ENCODE data around the gene RREB1. TPM values are rescaled to one million over a fixed set of nuclear protein-coding genes. Genes with fewer than 3 reads are reported as not detected.

RREB1 gene
- total and polyA plus RNA-seq, 2 experiments from 2014 or later = 6.4 to 12.4 TPM

DNA sequence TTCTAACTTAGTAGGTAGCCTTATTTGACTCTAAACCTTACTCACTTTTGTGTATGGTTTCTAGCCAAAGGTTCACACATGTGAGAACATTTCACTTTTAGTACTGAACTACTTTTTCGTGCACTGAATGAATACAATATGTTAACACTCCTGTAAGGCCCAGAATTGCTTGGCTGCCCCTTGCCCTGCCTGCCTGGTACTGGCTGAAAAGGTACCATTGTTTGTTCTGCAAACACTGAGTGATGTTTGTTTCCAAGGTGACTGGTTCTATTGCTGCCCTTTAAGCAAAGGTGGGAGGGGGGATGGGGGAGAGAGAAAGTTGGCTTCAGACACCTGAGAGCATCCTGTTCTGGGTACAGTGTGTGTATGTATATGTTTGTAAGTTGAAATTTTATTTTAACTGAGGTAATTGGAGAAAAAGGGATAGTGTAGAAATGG, 31.2 kb downstream of the RREB1 start:
- Histone ChIP-seq H3K36me3 (ENCODE audit: low read depth) (no peaks in the 10 kb centered on the region), H3K4me2 (ENCODE audit: unreplicated experiment) (peak overlapping the region; percentile 88), H3K27ac (peak overlapping the region; percentile 83), H3K9me3 (ENCODE audit: low read depth) (no peaks in the 10 kb centered on the region), H3K4me1 (ENCODE audit: insufficient read depth) (peaks cover 26% of the 10 kb centered on the region), H3K79me2 (ENCODE audit: insufficient read depth) (peaks cover 96% of the 10 kb centered on the region), H2AFZ (no peak overlapping the region), H3K4me3 (no peak overlapping the region), H3K9me2 (ENCODE audit: insufficient read depth) (no peaks in the 10 kb centered on the region), H3F3A (ENCODE audit: insufficient read depth) (peaks cover 48% of the 10 kb centered on the region), H3K27me3 (replicated peaks; ENCODE audit: insufficient read depth) (no peaks in the 10 kb centered on the region), H4K20me1 (ENCODE audit: insufficient read depth) (no peaks in the 10 kb centered on the region), H3K9ac (peak overlapping the region; percentile 79)
- no peak for DNase-seq
- in situ Hi-C loops (cut with MboI) = no loop called here
- TF ChIP-seq EZH2phosphoT487 (IDR thresholded peaks at IDR 0.05; ENCODE audit: insufficient read depth, low read depth) (no peak), EZH2 (IDR thresholded peaks at IDR 0.05; ENCODE audit: insufficient read depth, poor library complexity, severe bottlenecking) (no peak)
- 78 to 87% methylated on average over 1 of the region's 1 CpG for whole genome bisulfite sequencing, 2 experiments (ENCODE audit: low coverage in 1 of 2, low lambda C conversion rate in 2 of 2, missing lambda C conversion rate in 2 of 2)

DNA sequence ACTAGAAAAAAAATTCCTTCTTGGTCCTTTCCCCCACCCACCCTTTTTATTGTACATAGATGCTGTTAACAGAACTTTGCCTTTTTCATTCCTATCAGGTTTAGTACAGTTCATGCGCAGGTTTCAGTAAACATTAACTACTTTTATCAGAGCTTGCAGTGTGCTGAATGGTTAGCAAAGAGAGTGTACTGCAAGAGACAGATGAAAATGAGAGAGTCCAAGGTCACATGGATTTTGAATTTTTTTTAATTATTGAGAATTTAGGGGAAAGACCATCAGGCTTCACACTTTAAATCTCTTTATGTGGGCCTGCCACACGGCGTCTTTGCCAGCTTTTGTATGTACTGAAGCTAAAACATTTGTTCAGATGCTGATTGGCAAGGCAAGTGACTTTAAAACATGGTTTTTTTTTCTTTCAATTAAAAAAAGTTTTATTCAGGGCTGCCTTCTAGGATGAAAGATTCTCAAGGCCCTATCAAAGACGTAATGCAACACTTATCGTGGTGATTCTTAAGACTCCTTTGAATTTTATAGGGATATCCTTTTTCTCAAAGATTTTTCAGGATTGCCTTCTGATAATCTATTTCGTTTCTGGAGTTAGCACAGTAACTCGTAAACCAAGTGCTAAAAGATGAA, 32.2 kb downstream of the RREB1 start:
- DNase-seq = no peak
- Histone ChIP-seq H2AFZ (peak overlapping the region; percentile 73), H3K27me3 (replicated peaks; ENCODE audit: insufficient read depth) (no peaks in the 10 kb centered on the region), H4K20me1 (ENCODE audit: insufficient read depth) (no peaks in the 10 kb centered on the region), H3K9ac (peak overlapping the region; percentile 91), H3K79me2 (ENCODE audit: insufficient read depth) (peaks cover 96% of the 10 kb centered on the region), H3K9me2 (ENCODE audit: insufficient read depth) (no peaks in the 10 kb centered on the region), H3K4me3 (peak overlapping the region; percentile 74), H3K4me1 (ENCODE audit: insufficient read depth) (peaks cover 35% of the 10 kb centered on the region), H3K36me3 (ENCODE audit: low read depth) (no peaks in the 10 kb centered on the region), H3K27ac (peak overlapping the region; percentile 91), H3K9me3 (ENCODE audit: low read depth) (no peaks in the 10 kb centered on the region), H3F3A (ENCODE audit: insufficient read depth) (peaks cover 48% of the 10 kb centered on the region), H3K4me2 (ENCODE audit: unreplicated experiment) (peak overlapping the region; percentile 87)
- in situ Hi-C loops (cut with MboI) = no loop called here
- TF ChIP-seq EZH2 (IDR thresholded peaks at IDR 0.05; ENCODE audit: insufficient read depth, poor library complexity, severe bottlenecking) (no peak), EZH2phosphoT487 (IDR thresholded peaks at IDR 0.05; ENCODE audit: insufficient read depth, low read depth) (no peak)
- WGBS, 2 experiments (ENCODE audit: low coverage in 1 of 2, low lambda C conversion rate in 2 of 2, missing lambda C conversion rate in 2 of 2) = 92 to 100% methylated on average over 7 of the region's 7 CpGs

DNA sequence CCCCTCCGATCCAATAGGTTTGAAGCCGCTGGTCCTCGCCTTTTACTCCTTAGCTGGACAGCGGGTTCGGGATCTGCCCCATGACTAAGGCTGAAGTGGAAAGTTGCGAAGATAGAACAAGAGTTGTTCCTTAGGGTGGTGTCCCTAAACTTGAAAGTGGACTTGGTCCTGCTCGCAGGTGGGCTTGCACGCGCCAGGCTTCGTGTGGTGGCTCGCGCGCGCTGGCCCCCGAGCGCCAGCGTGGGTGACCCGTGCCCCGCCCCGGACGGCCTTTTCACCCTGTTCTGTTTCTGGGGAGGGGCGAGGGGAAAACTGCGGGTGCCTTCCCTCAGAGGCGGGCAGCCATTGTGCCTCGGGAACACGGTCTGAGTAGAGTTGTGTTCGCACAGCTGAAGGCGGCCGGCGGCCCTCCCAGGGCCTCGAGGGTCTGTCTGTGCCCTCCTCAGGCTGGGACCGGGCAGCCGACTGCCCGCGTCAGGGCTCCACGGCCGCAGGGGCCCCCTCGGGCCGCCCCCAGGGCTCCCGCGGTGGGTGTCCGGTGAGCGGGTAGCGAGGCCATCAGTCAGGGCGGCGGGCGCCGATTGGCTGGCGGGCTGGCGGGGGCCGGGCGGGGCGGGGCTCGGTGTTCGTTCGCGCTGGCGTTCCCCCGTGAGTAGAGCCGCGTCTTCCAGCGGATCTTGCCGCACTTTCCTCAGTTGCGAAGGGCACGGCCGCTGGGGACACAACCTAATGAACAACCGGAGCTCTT, 33.0 kb downstream of the RREB1 start:
- H4K20me1 ChIP-seq (ENCODE audit: insufficient read depth) = no peaks in the 10 kb centered on the region
- peaks cover 44% of the 10 kb centered on the region for H3K4me1 ChIP-seq (ENCODE audit: insufficient read depth)
- no peaks in the 10 kb centered on the region for H3K27me3 ChIP-seq (replicated peaks; ENCODE audit: insufficient read depth)
- H3K27ac ChIP-seq = peak overlapping the region; percentile 91
- peak overlapping the region; percentile 74 for H3K4me3 ChIP-seq
- peaks cover 48% of the 10 kb centered on the region for H3F3A ChIP-seq (ENCODE audit: insufficient read depth)
- peak overlapping the region; percentile 73 for H2AFZ ChIP-seq
- no peaks in the 10 kb centered on the region for H3K9me3 ChIP-seq (ENCODE audit: low read depth)
- DNase-seq = peak; percentile 94
- in situ Hi-C loops (cut with MboI) = no loop called here
- TF ChIP-seq EZH2 (IDR thresholded peaks at IDR 0.05; ENCODE audit: insufficient read depth, poor library complexity, severe bottlenecking) (no peak), EZH2phosphoT487 (IDR thresholded peaks at IDR 0.05; ENCODE audit: insufficient read depth, low read depth) (no peak)
- H3K36me3 ChIP-seq (ENCODE audit: low read depth) = no peaks in the 10 kb centered on the region
- H3K9me2 ChIP-seq (ENCODE audit: insufficient read depth) = no peaks in the 10 kb centered on the region
- peak overlapping the region; percentile 99 for H3K4me2 ChIP-seq (ENCODE audit: unreplicated experiment)
- H3K79me2 ChIP-seq (ENCODE audit: insufficient read depth) = peaks cover 96% of the 10 kb centered on the region
- WGBS, 2 experiments (ENCODE audit: low coverage in 1 of 2, low lambda C conversion rate in 2 of 2, missing lambda C conversion rate in 2 of 2) = 6 to 17% methylated on average over 15 to 44 of the region's 67 CpGs
- H3K9ac ChIP-seq = peak overlapping the region; percentile 91

DNA sequence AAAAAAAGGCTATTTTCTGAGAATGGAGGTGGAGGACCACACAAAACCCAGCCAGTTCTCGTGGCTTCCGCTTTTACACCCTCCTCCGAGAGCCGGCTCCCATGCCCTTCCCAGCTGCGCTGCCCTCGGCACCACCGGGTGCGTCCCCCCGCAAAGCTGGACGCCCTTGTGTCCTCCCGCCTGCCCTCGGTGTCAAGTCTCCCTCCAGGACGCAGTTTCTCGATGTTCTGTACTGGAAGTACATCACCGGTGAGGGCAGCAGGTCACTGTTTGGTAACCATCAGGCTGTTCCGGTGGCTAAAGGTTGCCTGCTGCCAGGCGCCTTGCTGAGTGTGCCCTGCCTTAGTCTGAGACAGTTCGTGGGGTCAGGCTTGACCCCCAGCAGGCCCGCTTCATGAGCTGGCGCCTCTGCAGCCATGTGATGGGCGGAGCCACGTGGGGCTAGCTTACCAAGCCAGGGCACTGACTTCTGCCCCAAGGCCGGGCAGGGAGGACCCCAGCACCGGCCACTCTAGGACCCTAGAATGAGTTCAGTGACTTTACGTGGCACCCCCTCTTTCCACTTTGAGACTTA, 34.6 kb downstream of the RREB1 start:
- 97% methylated on average over 23 to 25 of the region's 25 CpGs for WGBS, 2 experiments (ENCODE audit: low coverage in 1 of 2, low lambda C conversion rate in 2 of 2, missing lambda C conversion rate in 2 of 2)
- in situ Hi-C loops (cut with MboI) = no loop called here
- peaks cover 59% of the 10 kb centered on the region for H3K4me1 ChIP-seq (ENCODE audit: insufficient read depth)

More for the DNA sequence above, 34.6 kb downstream of the RREB1 start:
- Histone ChIP-seq H3K9me2 (ENCODE audit: insufficient read depth) (no peaks in the 10 kb centered on the region), H3K4me3 (peak overlapping the region; percentile 74; the same call in 1 of the 2 replicates), H3K27ac (peak overlapping the region; percentile 91), H2AFZ (no peak overlapping the region), H3K4me2 (ENCODE audit: unreplicated experiment) (no peak overlapping the region), H3K36me3 (ENCODE audit: low read depth) (no peaks in the 10 kb centered on the region), H4K20me1 (ENCODE audit: insufficient read depth) (no peaks in the 10 kb centered on the region), H3K9ac (peak overlapping the region; percentile 91), H3K79me2 (ENCODE audit: insufficient read depth) (peaks cover 96% of the 10 kb centered on the region), H3K9me3 (ENCODE audit: low read depth) (no peaks in the 10 kb centered on the region), H3K27me3 (replicated peaks; ENCODE audit: insufficient read depth) (no peaks in the 10 kb centered on the region), H3F3A (ENCODE audit: insufficient read depth) (peaks cover 54% of the 10 kb centered on the region)
- TF ChIP-seq EZH2phosphoT487 (IDR thresholded peaks at IDR 0.05; ENCODE audit: insufficient read depth, low read depth) (no peak), EZH2 (IDR thresholded peaks at IDR 0.05; ENCODE audit: insufficient read depth, poor library complexity, severe bottlenecking) (no peak)
- no peak for DNase-seq
